ENCODE measurements around the gene AK8.

- TF ChIP-seq CTCF (IDR thresholded peaks at IDR 0.05) (no peak), POLR2A (IDR thresholded peaks at IDR 0.05) (no peak)
Measured at GRCh38 chr9:132726576-132727130, 151.4 kb downstream of the AK8 start.
